Omental fat pad (tissue), 4 donors: ENCODE results near the gene C20orf173. TPM values are rescaled to one million over a fixed set of nuclear protein-coding genes. Genes with fewer than 3 reads are reported as not detected.
"Not testable (repeated sequence)": the region's sequence is repeated elsewhere in the genome, so short reads cannot be mapped to it uniquely, and the experiment has no call there.

ENCODE experiments used
- ATAC-seq: fragments of 150-250 bp; one replicate; pipeline ENCODE4 v1.9.1; 2016; ENCODE audit warnings: mild to moderate bottlenecking, moderate library complexity; ENCODE audit not compliant: low FRiP score
- DNase-seq: peaks from one replicate; pipeline ENCODE4 v3.0.0-alpha.2; 2019; ENCODE audit warnings: low spot score
- total RNA-seq, 4 donors: library from RNA; depleted of rRNA; stranded (reverse); fragments of >200 nt; gene quantifications; one replicate each; pipeline ENCODE4 v1.1.0, GENCODE V29; 2016
- TF ChIP-seq, protein P1 (sequence below), 3 donors: fragments of 450-650 bp; IDR thresholded peaks; one replicate each; pipeline ENCODE4 v1.5.1; 2016 to 2017; ENCODE audit warnings: antibody characterized with exemption in 3 of 3, mild to moderate bottlenecking in 3 of 3, moderate library complexity in 2 of 3

C20orf173 gene
- total RNA-seq, 4 donors from 2014 or later, result not detected

GRCh38 chr20:35552914-35553313 lies 23.5 kb upstream of the C20orf173 start:
- ATAC-seq (no peak), DNase-seq (no peak)
- TF ChIP-seq, protein P1, sequence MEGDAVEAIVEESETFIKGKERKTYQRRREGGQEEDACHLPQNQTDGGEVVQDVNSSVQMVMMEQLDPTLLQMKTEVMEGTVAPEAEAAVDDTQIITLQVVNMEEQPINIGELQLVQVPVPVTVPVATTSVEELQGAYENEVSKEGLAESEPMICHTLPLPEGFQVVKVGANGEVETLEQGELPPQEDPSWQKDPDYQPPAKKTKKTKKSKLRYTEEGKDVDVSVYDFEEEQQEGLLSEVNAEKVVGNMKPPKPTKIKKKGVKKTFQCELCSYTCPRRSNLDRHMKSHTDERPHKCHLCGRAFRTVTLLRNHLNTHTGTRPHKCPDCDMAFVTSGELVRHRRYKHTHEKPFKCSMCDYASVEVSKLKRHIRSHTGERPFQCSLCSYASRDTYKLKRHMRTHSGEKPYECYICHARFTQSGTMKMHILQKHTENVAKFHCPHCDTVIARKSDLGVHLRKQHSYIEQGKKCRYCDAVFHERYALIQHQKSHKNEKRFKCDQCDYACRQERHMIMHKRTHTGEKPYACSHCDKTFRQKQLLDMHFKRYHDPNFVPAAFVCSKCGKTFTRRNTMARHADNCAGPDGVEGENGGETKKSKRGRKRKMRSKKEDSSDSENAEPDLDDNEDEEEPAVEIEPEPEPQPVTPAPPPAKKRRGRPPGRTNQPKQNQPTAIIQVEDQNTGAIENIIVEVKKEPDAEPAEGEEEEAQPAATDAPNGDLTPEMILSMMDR (IDR thresholded peaks at IDR 0.05), result no peak

GRCh38 chr20:35551503-35551902 lies 22.1 kb upstream of the C20orf173 start:
- TF ChIP-seq, protein P1 (IDR thresholded peaks at IDR 0.05), result no peak
- no peak for DNase-seq
- no peak for ATAC-seq

DNA sequence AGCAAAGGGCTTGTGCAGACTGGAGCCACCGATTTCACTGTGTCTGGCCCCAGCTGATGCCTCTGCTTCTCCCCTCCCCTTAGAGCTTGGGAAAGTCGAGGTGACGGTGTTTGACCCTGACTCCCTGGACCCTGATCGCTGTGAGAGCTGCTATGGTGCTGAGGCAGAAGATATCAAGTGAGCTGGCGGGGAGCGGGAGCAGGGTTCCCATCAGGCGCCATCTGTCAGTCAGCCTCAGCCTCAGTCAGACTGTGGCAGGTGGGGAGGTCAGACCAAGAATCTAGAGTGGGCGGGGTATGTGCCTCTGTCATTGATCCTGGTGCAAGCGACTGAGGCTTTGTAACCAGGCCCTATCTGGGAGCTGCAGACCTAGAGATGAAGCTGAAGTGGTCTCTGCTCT lies 17.9 kb upstream of the C20orf173 start:
- ATAC-seq (no peak), DNase-seq (no peak)
- TF ChIP-seq, protein P1 (IDR thresholded peaks at IDR 0.05), result no peak

- DNase-seq, result no peak
- ATAC-seq, result no peak
- TF ChIP-seq, protein P1 (IDR thresholded peaks at IDR 0.05), result no peak
Measured at GRCh38 chr20:35546127-35546526, 16.7 kb upstream of the C20orf173 start.

- ATAC-seq, result not testable (repeated sequence)
Measured at GRCh38 chr20:35544941-35545340, 15.5 kb upstream of the C20orf173 start.

GRCh38 chr20:35544436-35544835 lies 15.0 kb upstream of the C20orf173 start:
- no peak for DNase-seq
- no peak for ATAC-seq

More at GRCh38 chr20:35544941-35545340, 15.5 kb upstream of the C20orf173 start:
- not testable (repeated sequence) for DNase-seq

GRCh38 chr20:35542990-35543389 lies 13.5 kb upstream of the C20orf173 start:
- ATAC-seq (no peak), DNase-seq (no peak)
- TF ChIP-seq, protein P1 (IDR thresholded peaks at IDR 0.05), result no peak

More at GRCh38 chr20:35544436-35544835, 15.0 kb upstream of the C20orf173 start:
- TF ChIP-seq, protein P1 (IDR thresholded peaks at IDR 0.05), result no peak
